Measurements from ENCODE around the gene C5.

GRCh38 chr9:120918931-120919842 lies 130.9 kb downstream of the C5 start:
- TF ChIP-seq, protein P1, sequence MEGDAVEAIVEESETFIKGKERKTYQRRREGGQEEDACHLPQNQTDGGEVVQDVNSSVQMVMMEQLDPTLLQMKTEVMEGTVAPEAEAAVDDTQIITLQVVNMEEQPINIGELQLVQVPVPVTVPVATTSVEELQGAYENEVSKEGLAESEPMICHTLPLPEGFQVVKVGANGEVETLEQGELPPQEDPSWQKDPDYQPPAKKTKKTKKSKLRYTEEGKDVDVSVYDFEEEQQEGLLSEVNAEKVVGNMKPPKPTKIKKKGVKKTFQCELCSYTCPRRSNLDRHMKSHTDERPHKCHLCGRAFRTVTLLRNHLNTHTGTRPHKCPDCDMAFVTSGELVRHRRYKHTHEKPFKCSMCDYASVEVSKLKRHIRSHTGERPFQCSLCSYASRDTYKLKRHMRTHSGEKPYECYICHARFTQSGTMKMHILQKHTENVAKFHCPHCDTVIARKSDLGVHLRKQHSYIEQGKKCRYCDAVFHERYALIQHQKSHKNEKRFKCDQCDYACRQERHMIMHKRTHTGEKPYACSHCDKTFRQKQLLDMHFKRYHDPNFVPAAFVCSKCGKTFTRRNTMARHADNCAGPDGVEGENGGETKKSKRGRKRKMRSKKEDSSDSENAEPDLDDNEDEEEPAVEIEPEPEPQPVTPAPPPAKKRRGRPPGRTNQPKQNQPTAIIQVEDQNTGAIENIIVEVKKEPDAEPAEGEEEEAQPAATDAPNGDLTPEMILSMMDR (IDR thresholded peaks at IDR 0.05): no peak
- TF ChIP-seq NFIC (IDR thresholded peaks at IDR 0.05; ENCODE audit: borderline replicate concordance): no peak
- TF ChIP-seq YY1 (IDR thresholded peaks at IDR 0.05; ENCODE audit: low read depth): no peak
- TF ChIP-seq EP300 (IDR thresholded peaks at IDR 0.05; ENCODE audit: borderline replicate concordance in 1 of 2, low read depth in 1 of 2, low read length in 1 of 2): no peak
- TF ChIP-seq POLR2AphosphoS5 (IDR thresholded peaks at IDR 0.05; ENCODE audit: low read depth, low read length): no peak
- TF ChIP-seq REST (IDR thresholded peaks at IDR 0.05; ENCODE audit: low read depth, low read length): no peak
- no peak for TF ChIP-seq NRF1 (IDR thresholded peaks at IDR 0.05; ENCODE audit: low read depth, low read length)
- no peak for TF ChIP-seq RFX5 (IDR thresholded peaks at IDR 0.05; ENCODE audit: low read length)
- no peak for TF ChIP-seq TEAD4 (IDR thresholded peaks at IDR 0.05; ENCODE audit: borderline replicate concordance, insufficient read depth)
- no peak for TF ChIP-seq CHD2 (IDR thresholded peaks at IDR 0.05; ENCODE audit: low read length, partially characterized antibody)
- no peak for TF ChIP-seq FOXM1 (IDR thresholded peaks at IDR 0.05; ENCODE audit: low read depth)
- no peak for TF ChIP-seq MAX (IDR thresholded peaks at IDR 0.05; ENCODE audit: low read depth)
- TF ChIP-seq TAF1 (IDR thresholded peaks at IDR 0.05; ENCODE audit: borderline replicate concordance, low read depth, low read length): no peak

Data from SK-N-SH (cell line).